HG03354 (cell line): ENCODE data around the gene VAMP2.

Source experiments
- ATAC-seq: cut with Tn5 transposase; IDR thresholded peaks from one replicate; pipeline ENCODE4 v1.9.1; 2021; ENCODE audit warnings: mild to moderate bottlenecking; ENCODE audit not compliant: unreplicated experiment, poor library complexity, severe bottlenecking

Gene VAMP2, protein sequence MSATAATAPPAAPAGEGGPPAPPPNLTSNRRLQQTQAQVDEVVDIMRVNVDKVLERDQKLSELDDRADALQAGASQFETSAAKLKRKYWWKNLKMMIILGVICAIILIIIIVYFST

DNA sequence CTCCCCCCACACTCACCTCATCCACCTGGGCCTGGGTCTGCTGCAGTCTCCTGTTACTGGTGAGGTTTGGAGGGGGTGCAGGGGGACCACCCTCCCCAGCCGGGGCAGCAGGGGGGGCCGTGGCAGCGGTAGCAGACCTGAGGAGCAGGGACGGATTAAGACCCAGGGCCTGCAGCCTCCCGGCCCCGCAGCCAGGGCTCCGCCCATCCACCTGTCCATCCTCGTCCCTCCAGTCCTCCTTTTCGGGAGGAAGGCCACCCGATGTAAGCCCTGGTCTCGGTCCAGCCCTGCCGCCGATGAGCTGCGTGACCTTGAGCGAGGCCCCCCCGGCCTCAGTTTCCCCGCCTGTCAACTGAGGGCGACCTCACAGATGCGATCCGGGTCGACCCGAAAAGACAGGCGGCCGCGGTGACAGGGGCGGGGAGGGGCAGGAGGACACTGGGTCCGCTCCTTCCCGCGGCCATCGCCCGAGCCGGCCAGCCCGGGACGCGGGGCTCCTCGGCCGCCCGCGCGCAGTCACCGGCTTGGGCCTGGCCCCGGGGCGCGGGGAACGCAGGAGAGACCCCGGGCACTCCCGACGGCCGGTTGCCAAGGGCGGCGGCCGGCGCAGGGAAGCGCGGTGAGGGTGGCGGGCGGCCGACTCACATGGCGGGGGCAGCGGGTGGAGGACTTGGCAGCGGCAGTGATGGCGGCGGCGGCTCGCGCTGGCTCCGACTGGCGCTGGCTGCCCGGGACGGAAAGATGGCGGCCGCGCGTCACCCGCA is at the start of gene VAMP2:
Gene VAMP2 (minus strand): TSS at position 716 of the 764 bp plus-strand sequence. CDS start 69 bp downstream, at position 647.
- ATAC-seq: peak; percentile 40

DNA sequence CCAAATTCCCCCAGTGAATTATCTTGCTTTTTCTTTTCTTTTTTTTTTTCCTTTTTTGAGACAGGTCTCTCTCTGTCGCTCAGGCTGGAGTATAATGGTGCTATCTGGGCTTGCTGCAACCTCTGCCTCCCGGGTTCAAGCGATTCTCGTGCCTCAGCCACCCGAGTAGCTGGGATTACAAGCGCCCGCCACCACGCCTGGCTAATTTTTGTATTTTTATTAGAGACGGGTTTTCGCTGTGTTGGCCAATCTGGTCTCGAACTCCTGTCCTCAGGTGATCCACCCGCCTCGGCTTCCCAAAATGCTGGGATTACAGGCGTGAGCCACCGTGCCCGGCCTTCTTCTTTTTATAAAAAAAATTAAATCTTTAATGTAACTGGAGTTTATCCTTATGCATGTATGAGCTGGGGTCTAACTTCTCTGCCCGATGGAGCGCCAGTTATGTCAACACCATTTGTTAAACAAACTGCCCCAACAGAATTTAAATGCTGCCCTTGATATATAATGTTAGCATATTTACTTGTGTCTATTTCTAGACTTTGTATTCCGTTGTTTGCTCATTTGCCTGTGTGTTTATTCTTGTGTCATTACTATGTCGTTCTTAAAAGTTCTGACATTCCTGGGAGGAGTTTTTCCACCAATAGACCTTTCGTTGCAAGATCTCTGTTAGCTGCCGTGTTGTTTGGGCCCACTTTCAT is 48.2 kb upstream of the VAMP2 start:
- peak; percentile 6 for ATAC-seq

DNA sequence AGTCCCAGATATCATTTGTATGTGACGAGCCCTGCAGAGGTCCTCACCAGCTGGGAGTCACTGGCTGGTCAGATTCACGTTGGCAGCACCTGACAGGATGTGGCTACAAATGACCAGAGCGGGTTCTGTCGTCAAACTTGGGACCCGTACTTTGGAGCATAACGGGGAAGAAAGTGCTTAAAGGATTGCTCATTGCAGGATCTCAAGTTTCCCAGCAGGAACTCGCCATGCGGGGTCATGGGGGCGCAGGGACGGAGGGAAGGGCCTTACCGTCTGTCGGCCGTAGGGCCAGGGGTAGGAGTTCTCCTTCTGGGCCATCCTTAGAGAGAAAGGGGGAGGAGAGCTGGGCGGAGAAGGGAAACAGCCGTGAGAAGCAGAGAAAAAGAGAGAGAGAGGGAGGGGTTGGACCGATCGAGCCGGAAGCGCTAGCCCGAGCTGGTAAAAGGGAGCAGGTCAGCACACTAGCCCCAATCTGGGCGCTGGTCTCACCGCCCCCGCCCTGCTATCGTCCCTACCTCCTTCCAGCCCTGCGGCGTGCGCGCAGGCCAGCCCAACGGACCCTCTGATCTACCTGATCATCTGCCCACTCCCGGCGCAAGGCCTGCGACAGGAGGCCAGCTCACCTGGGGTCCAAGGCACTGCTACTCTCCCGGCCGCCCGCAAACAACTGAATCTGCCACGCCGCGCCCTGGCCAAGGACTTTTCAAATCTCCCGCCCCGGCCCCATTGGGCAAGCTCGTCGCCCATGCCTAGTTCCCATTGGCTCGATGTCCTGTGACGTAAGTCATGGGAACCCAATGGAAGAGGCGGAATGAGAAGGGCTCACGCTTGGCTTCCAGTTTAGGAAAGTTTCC is 47.4 kb upstream of the VAMP2 start, which contains the start of gene AURKB:
Gene AURKB (minus strand): TSS at position 669 of the 854 bp plus-strand sequence. CDS start 351 bp downstream, at position 318.
- ATAC-seq: peak; percentile 91

DNA sequence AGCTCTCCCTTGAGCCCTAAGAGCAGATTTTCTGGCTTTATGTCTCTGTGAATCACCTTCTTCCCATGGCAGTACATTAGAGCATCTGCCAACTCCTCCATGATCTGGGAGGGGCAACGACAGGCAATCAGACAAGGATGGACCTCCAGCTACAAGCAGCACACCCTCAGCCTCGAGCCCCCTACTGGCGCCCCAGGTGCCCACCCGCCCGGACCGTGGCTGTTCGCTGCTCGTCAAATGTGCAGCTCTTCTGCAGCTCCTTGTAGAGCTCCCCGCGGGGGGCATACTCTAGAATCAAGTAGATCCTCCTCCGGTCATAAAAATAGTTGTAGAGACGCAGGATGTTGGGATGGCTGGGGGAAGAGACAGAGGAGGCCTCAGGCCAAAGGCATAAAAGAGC is 43.8 kb upstream of the VAMP2 start:
- ATAC-seq: no peak

DNA sequence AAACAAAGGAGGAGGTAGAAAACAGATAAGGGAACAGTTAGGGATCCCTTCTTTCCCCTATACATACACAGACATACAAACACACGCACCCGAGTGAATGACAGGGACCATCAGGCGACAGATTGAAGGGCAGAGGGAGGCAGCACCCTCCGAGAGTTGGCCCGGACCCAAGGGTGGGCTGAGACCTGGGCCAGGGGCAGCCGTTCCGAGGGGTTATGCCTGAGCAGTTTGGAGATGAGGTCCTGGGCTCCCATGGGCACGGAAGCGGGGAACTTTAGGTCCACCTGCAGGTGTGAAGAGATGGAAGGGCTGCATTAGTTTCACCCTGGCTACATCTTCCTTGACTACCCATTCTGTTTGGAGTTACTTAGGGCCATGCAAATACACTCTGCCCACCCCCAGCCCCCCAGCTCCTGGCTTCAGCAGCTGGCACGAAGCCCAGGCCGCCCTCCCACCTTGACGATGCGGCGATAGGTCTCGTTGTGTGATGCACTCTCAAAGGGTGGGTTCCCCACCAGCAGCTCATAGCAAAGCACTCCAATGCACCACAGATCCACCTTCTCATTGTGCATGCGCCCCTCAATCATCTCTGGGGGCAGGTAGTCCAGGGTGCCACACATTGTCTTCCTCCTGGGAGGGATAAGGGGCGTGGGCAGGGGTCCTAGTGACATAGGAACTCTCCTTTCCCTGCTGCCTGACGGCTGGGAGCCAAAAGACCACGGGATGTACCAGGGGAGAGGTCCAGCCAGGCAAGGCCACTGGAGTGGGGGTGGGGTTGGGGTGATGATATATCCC is 42.2 kb upstream of the VAMP2 start:
- no peak for ATAC-seq

DNA sequence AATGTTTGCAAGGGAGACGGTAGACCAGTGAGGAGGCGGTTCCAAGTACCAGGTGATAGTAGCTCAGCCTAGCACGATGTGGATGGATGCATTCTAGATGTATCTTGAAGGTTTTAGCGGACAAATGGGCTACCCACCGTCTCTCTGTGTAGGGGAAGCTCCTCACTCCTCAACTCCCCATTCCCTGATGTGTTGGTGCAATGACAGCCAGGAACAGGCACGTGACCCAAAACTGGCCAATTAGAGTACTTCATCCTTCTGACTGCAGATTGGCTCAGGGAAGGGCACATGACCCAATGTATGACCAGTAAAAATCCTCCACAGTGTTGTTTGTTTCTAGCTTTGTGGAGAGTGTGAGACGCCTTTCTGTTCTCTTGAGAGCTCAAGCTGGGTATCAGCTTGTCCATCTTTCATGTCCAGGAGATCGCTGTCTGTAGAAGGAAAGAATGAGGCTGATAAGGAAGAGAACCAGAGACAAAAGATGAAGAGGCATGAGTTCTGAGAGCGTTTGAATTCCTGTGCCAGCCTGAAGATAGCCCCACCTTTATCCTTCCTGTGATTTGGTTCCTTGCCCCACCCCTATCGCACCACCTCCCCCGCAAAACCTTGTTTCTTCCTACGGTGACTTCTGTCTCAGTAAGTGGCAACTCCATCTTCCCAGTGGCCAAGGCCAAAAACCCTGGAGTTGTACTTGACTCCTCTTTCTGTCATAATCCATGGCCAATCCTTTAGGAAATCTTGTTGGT is 29.5 kb upstream of the VAMP2 start:
- no peak for ATAC-seq

DNA sequence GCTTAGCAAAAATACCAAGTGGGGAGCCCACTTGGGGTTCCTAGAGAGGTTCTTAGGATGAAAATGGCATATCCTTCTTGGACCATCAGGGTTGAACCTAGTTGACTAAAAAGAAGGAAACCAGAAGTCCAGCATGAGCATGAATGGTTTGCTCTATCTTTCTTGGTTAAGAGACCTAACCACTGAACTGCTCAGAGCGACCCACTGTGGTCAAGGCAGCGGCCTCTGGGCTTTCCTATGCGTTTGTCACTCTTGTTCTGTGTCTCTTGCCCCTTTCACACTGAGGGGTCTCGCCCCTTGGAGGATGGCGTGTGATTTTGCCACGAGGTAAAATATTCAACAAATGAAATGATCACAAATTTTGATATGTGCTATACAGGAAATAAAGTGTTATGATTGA is 27.8 kb upstream of the VAMP2 start:
- no peak for ATAC-seq

DNA sequence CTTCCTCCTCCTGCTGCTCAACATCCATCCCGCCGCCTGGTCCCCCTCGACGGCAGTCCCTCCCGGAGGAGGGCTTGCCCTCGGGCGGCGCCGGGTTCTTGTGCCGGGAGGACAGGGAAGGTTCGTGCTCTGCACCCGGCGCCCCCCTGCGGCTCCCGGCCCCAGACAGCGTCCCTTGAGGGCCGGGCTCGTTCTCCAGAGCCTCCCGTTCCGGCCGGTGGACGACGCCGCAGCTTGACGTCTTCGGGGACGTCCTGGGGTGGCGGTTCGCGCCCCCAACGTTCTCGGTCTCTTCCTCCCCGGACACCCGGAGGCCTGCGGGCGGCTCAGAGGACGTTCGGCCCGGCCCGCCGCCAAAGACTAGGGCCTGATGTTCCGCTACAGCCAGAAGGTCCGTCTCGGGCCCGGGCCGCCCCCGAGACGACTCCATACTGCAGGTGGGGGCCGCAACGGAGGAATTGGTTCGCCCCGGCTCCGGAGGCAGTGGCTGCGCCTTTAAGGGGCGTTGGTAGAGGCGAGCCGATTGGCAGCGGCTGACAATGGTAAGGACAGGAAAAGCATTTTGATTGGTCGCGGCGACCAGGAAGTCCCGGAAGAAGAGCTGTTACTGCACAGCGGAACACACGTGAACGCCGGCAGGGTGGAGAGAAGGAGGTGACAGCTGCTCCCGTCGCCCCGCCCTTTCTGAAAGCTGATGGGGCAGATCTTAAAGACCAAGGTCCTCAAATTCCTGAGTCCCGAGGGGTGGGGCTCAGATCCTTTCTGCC is 27.1 kb upstream of the VAMP2 start, which contains the start of gene BORCS6:
Gene BORCS6 (minus strand): TSS at position 470 of the 767 bp plus-strand sequence. CDS start 40 bp downstream, at position 430.
- peak; percentile 60 for ATAC-seq

DNA sequence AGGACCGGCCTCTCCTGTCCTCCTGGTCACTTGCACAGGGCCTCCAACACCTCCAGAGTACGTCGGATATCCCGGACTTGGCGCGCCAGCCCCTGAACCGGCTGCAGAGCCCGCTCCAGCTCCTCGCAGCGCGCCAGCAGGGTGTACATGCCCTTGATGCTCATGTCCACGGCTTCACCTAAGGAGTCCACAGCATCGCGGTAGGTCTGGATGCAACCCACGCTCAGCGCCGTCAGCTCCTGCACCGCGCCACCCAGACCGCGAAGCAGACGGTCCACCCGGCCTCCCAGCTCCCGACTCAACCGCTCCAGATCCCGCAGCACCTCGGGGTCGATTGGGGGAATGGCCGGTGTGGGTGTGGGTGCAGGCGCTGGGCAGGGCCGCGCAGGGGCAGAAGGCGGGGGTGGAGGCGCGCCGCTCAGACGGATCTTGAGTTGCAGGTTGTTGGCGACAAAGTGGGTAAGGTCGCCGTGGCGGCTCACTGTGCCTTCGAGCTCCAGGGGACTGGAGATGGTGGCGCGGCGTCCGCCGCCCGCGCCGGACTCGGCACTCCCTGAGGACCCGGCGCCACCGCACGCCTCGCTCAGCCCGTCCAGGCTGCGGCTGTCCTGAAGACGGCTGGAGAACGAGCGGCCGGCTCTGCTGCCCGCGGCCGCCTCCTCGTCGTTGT is 26.4 kb upstream of the VAMP2 start:
- ATAC-seq: peak; percentile 0

DNA sequence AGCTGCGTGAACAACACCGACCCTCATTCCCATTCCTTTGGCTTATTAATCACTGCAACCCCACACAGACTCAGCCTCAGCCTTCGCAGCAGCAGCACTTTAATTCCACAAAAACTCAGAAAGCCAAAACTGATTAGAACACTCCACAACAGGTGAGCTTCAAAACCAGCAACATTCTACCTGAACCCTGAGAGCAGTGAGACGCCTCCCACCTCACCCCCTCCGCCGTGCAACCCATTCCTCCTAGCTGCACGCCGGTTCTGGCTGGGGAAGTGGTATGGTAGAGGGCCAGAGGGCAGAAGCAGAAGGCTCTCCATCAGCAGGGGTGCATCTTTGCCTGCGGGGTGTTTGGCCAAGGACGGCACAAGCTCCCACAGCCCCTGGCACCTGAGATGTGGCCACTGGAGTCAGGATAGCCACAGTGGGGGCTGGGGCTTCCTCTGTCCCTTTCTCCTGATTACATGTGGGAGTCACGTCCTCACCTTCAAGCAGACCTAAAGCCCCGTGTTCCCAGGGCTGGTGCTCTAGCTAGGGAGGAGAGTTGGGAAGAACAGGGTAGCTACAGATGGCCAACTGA is 25.6 kb upstream of the VAMP2 start:
- no peak for ATAC-seq

DNA sequence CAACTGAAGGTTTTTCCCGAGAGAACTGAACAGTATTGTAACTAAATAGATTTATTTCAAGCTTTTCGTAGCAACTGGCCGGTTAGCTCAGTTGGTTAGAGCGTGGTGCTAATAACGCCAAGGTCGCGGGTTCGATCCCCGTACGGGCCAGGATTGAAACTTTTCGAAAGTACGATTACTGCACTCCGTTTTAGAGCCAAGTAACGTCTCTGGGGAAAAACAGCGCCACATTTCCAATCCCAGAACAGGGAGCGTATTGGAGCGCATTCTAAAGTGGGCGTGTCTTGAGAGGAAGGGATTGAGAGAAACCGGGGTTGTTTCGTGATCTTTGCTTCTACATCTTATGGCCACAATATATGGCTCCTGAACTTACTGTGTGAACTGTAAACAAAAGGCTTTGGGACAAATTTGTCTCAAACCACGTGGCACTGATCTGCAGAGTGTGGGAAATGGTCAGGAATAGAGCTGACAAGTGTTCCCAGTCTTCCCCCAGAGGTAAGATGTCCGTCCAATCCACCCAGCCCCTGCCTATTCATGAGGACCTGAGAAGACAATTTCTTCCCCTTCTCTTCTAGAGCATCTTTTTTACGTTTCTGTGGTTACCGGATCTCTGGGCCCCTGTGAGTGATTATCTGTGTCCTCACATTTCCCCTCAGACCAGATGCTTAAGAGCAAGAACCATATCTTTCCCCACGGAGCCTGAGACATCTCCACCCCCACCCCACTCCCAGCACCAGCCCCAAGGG is 24.9 kb upstream of the VAMP2 start:
- peak; percentile 27 for ATAC-seq

DNA sequence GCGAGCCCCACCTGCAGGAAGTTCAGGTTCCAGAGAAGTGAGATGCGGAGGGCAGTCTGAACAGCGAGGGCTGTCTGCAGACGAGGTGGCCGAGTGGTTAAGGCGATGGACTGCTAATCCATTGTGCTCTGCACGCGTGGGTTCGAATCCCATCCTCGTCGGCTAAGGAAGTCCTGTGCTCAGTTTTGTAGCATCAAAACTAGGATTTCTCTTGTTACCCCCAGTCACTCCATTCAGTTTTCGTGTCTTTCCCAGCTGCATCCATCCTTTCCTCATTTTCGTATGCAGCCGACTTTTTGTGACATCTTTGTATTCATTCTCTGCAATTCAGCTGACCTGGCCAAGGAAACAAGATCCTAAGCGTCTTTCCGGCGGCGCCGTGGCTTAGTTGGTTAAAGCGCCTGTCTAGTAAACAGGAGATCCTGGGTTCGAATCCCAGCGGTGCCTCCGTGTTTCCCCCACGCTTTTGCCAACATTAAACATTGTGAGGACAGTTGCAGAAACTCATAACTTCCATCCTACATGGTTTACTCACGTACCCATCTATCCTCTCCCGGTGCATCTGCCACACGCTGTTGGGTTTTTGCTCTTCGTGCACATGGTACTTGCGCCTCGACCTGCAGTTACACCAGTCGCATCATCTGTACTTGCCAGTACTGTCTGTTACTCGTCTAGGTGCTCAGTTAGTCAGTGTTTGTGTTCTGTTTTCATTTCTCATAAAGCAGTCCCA is 24.2 kb upstream of the VAMP2 start:
- peak; percentile 39 for ATAC-seq

DNA sequence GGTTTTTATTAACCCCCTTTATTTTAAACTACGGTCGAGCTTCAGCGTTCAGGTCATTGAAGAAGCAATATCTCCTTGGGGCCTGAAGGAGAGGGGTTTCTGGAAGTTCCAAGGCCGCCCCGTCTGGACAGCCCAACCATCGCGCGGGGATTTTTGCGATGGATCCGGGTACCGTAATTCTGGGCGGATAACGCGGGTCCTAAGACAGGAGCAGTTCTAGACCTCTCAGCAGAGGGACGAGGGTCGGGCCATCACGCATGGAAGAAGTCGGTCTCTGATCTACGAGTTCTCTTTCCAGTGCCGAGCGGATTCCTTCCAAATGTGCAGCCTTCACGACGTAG is 23.7 kb upstream of the VAMP2 start:
- no peak for ATAC-seq

DNA sequence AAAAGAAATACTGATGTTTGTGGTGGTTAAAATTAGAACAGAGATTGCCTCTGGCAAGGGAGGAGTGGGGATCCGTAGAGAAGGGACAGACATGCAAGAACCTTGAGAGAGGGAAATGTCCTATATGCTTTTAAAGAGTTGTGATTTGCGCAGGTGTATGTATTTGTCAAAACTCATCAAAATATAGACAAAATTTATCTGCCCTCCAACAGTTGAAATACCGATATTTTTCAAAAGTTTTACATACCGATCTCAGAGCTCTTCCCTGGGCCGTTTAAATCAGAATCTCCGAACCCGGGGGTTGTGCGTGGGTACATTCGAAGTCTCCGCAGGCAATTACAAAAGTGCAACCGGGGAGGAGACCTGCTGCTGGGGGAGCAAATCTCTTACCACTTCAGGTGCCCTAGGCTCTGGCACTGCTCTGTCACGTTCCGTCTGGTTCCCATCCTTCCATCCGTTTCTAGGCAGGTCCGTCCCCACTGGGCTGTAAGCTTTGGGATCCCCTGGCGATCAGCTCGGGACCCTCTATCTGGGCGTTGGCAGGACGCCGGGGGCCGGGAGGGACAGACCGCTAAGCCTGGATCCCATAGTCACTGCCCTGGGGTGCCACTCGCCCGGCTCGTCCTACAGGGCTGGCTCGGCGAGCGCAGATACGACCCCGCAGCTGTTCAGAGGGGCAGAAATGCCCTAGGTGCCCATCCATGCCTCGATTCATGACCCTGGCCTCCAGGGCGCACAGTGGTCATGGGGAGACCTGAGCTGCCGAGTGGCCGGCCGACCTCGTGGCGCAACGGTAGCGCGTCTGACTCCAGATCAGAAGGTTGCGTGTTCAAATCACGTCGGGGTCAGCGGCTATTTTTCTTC is 23.1 kb upstream of the VAMP2 start:
- no peak for ATAC-seq
